Stimulated activated CD8-positive, alpha-beta memory T cell treated with anti-CD3 and anti-CD28 coated beads, Interleukin-15, amount 100 ng/mL, for 48 hours (primary cell): ENCODE measurements around the gene TRIM9.
"Not testable (repeated sequence)": the region's sequence is repeated elsewhere in the genome, so short reads cannot be mapped to it uniquely, and the experiment has no call there.

Experiments used
- DNase-seq, 2 donors: peaks; one replicate each; pipeline ENCODE4 v3.0.0-alpha.2; 2020; ENCODE audit warnings: low read depth in 2 of 2

The TRIM9 gene

GRCh38 chr14:50963919-50964318 lies 131.0 kb downstream of the TRIM9 start:
- no peak for DNase-seq

- DNase-seq, result no peak
Observed at GRCh38 chr14:50961605-50962221, 133.2 kb downstream of the TRIM9 start.

GRCh38 chr14:50957296-50957695 lies 137.6 kb downstream of the TRIM9 start:
- no peak for DNase-seq

- DNase-seq, result not testable (repeated sequence)
Observed at GRCh38 chr14:50956421-50956820, 138.5 kb downstream of the TRIM9 start.

- DNase-seq, result peak in 1 of 2 donors; percentile 55
Observed at GRCh38 chr14:50955373-50956043, 139.4 kb downstream of the TRIM9 start.

- DNase-seq, result no peak
Observed at GRCh38 chr14:50954811-50955372, 140.0 kb downstream of the TRIM9 start.

- no peak for DNase-seq
Observed at GRCh38 chr14:50953502-50953901, 141.4 kb downstream of the TRIM9 start.

GRCh38 chr14:50951032-50951431 lies 143.9 kb downstream of the TRIM9 start:
- no peak for DNase-seq

- no peak for DNase-seq
Observed at GRCh38 chr14:50948205-50948604, 146.7 kb downstream of the TRIM9 start.

- DNase-seq, result no peak
Observed at GRCh38 chr14:50947446-50947845, 147.5 kb downstream of the TRIM9 start.

GRCh38 chr14:50946234-50946935 lies 148.5 kb downstream of the TRIM9 start:
- no peak for DNase-seq

- no peak for DNase-seq
Observed at GRCh38 chr14:50944647-50945413, 150.1 kb downstream of the TRIM9 start.

- DNase-seq, result peak; percentile 18 to 28
Observed at GRCh38 chr14:50943943-50944646, 150.8 kb downstream of the TRIM9 start, which contains the start of gene PYGL. Gene PYGL, minus strand, starts transcription at chr14:50944483. Its CDS starts 80 bp downstream, at chr14:50944403.

- DNase-seq, result no peak
Observed at GRCh38 chr14:50943261-50943942, 151.5 kb downstream of the TRIM9 start.

- DNase-seq, result not testable (repeated sequence)
Observed at GRCh38 chr14:50941638-50942037, 153.3 kb downstream of the TRIM9 start.

- no peak for DNase-seq
Observed at GRCh38 chr14:50941151-50941550, 153.8 kb downstream of the TRIM9 start.

- DNase-seq, result no peak
Observed at GRCh38 chr14:50937800-50938199, 157.1 kb downstream of the TRIM9 start.

- DNase-seq, result no peak
Observed at GRCh38 chr14:50937325-50937724, 157.6 kb downstream of the TRIM9 start.

GRCh38 chr14:50936882-50937281 lies 158.0 kb downstream of the TRIM9 start:
- no peak for DNase-seq

GRCh38 chr14:50936016-50936340 lies 158.9 kb downstream of the TRIM9 start:
- DNase-seq, result no peak
